Umbilical cord (tissue), 2 donors: ENCODE results near the gene ALLC. TPM values are rescaled to one million over a fixed set of nuclear protein-coding genes. Genes with fewer than 3 reads are reported as not detected.

Source experiments
- DNase-seq: peaks from one replicate; pipeline ENCODE4 v3.0.0-alpha.2; 2015; ENCODE audit warnings: low spot score
- total RNA-seq: library from RNA; depleted of rRNA; stranded (reverse); fragments of >200 nt; gene quantifications from one replicate; pipeline ENCODE4 v1.2.3, GENCODE V29; 2014; ENCODE audit warnings: low replicate concordance; ENCODE audit not compliant: insufficient read depth

The ALLC gene
- total RNA-seq, 1 donor from 2014 or later, result 0.48 TPM

DNA sequence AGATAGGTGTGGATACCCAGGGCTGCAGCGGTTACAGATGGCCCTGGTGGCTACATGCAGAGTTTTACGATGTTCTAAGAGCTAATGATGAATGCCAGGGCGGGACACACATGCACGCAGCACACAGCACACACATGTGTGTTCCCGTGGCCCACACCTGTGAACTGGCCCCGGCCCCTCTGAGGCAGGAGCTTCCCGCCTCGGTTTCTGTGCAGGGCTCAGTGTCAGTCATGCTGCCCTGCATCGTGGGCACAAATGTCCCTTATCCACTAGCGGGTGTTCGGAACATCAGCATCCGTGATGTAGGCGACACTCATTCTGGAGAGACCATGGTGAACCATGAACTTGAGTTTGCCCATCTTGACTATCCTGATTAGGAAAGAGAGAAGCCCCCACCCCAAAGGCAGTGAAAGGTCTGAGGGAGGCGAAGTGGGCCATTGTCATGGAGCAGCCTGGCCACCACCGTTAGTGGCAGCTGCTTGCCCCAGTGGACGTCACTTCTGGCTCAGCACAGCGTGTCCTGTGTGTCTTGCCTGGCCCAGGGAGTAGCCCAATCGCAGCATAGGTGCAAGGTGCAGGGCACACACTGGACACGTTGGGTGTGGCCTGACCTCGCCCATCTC lies 89.1 kb downstream of the ALLC start:
- no peak for DNase-seq

DNA sequence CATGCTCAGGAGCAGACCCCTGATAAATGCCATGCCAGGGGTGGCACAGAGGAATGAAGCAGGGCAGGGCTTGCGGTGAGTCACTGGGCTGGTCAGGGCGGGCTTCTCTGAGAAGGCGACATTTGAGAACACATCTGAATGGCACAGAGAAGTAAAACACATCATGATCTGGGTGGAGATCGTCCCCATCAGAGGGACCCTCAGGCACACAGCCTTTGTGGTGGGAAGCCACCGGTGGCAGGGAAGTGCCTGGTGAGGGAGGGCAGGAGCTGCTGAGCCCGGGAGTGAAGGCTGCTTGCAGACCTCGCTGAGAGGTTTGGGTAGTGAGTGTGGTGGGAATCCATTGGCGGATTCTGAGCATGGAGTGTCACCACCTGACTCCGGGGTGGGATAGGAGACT lies 89.8 kb downstream of the ALLC start:
- DNase-seq, result no peak

DNA sequence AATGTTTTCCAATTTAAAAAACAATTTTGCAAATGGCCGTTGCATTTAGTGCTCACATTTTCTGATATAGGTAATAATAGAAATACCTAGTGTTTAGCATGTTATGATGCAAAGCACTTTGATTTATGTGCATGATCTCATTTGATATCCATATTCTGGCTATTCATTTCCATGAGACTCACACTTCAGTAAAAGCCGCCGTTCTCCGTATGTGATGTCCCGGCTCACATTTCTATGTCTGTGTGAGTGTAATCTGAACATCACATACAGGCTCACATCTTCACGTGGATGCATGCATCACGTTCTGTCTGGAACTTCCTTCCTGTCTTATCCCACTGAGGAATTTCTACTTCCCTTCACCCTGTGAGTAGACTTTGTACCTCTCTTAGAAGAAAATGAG lies 91.2 kb downstream of the ALLC start:
- DNase-seq, result no peak

DNA sequence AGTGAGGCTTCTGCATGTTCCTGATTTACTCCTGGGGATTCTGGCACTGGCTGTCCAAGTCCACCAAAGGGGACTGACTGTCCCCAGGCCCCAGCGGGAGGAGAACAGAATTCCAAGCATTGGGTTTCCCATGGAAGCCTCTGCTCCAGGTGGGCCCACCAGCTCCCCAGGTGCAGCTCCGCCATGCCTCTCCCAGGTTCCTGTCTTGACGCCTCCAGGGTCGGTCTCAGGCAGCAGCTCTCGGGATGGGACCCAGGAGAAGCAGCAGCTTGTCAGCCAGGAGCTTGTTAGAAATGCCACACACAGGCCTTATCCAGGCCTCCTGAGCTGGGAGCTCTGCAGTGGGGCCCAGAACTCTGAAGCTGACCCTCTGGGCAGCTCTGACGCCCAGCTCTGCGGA lies 93.3 kb downstream of the ALLC start:
- no peak for DNase-seq

DNA sequence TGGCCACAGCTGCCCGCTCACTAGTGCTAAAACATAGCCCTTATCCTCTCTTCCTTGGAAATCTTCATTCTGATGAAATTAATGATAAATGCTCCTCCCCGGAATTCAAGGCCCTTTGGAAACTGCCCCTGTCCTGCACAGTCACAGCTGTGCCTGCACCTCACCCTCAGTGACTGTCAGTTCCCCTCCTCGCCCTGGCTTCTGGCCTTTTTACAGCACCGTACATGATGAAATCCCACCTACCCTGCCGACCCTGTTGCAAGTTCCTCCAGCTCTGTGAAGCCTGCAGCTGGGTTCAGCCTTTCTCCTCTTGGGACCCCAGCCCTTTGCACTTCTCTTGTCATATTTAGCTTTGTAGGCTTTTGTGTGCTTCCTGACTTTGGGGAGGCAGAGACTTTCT lies 93.8 kb downstream of the ALLC start:
- no peak for DNase-seq

Other genes with a start within 250 kb of the ALLC start
- 30.8 TPM for gene ADI1, start 138.7 kb upstream of the ALLC start, total RNA-seq
- 13.7 TPM for gene RNASEH1, start 99.9 kb upstream of the ALLC start, total RNA-seq
- gene RPS7, start 82.9 kb upstream of the ALLC start, total RNA-seq, result 1,422 TPM
- gene COLEC11, start 63.1 kb upstream of the ALLC start, total RNA-seq, result not detected
- gene DCDC2C, start 45.4 kb downstream of the ALLC start, total RNA-seq, result 1.7 TPM